HepG2 (cell line): ENCODE data around the gene WNT5B. TPM values are rescaled to one million over a fixed set of nuclear protein-coding genes. Genes with fewer than 3 reads are reported as not detected.

Experiments used
- ELF4 ChIP-seq: sonication (generic); formaldehyde crosslinking; IDR thresholded peaks from 2 replicates; pipeline ENCODE4 v1.5.0; 2020; ENCODE audit warnings: missing genetic modification reagents, mild to moderate bottlenecking, moderate library complexity, borderline replicate concordance
- ZNF24 ChIP-seq: fragments of 450-650 bp; IDR thresholded peaks from 2 replicates; pipeline ENCODE4 v1.6.1; 2017; ENCODE audit warnings: antibody characterized with exemption, mild to moderate bottlenecking
- ZNF44 ChIP-seq: sonication (generic); formaldehyde crosslinking; IDR thresholded peaks from 2 replicates; pipeline ENCODE4 v1.5.1; 2020; ENCODE audit warnings: mild to moderate bottlenecking, missing genetic modification reagents
- ZNF746 ChIP-seq: sonication (generic); formaldehyde crosslinking; IDR thresholded peaks from 2 replicates; pipeline ENCODE4 v1.8.0; 2022; ENCODE audit warnings: mild to moderate bottlenecking, missing genetic modification reagents
- polyA plus RNA-seq, 8 experiments: library from polyadenylated mRNA; depleted of rRNA in 3 of 8; stranded (reverse) in 7 of 8; unstranded in 1 of 8; fragments of >200 nt; fragmentation: Illumina TruSeq in 4 of 8; extraction: Trizol in 4 of 8; gene quantifications; 2 replicates each; pipeline versions ENCODE4 v1.2.1 to v1.2.3, GENCODE V29; 2011 to 2016; ENCODE audit warnings: low read depth in 4 of 8, missing spikeins in 1 of 8, mixed read lengths in 1 of 8; ENCODE audit not compliant: insufficient read depth in 1 of 8
- total RNA-seq, 5 experiments: library from RNA; depleted of rRNA; stranded (reverse); fragments of >200 nt; fragmentation: Illumina TruSeq; extraction: Trizol; gene quantifications; 2 replicates each; pipeline ENCODE4 v1.2.3, GENCODE V29; 2016; ENCODE audit warnings: low read depth in 1 of 5
- TF ChIP-seq, protein P1 (sequence below): sonication (generic); formaldehyde crosslinking; IDR thresholded peaks from 2 replicates; pipeline ENCODE4 v1.4.0; 2020; ENCODE audit warnings: missing genetic modification reagents, borderline replicate concordance
- TF ChIP-seq, protein P2 (sequence below), 2 experiments: sonication (generic) in 1 of 2; formaldehyde crosslinking in 1 of 2; IDR thresholded peaks; 2 replicates each; pipeline versions ENCODE4 v1.5.1 to v1.6.1; 2011 to 2020; ENCODE audit warnings: borderline replicate concordance in 1 of 2, low read depth in 1 of 2, low read length in 1 of 2, mild to moderate bottlenecking in 1 of 2, missing genetic modification reagents in 1 of 2, moderate library complexity in 1 of 2
- TF ChIP-seq, protein P3 (sequence below): sonication (generic); formaldehyde crosslinking; IDR thresholded peaks from 2 replicates; pipeline ENCODE4 v1.5.0; 2020; ENCODE audit warnings: mild to moderate bottlenecking, missing genetic modification reagents

WNT5B gene
- total and polyA plus RNA-seq, 2 of the 13 experiments (the other 11 are each of a cell fraction or from before 2014, with no cell fraction given), result 0.04 TPM; not detected in 1

DNA sequence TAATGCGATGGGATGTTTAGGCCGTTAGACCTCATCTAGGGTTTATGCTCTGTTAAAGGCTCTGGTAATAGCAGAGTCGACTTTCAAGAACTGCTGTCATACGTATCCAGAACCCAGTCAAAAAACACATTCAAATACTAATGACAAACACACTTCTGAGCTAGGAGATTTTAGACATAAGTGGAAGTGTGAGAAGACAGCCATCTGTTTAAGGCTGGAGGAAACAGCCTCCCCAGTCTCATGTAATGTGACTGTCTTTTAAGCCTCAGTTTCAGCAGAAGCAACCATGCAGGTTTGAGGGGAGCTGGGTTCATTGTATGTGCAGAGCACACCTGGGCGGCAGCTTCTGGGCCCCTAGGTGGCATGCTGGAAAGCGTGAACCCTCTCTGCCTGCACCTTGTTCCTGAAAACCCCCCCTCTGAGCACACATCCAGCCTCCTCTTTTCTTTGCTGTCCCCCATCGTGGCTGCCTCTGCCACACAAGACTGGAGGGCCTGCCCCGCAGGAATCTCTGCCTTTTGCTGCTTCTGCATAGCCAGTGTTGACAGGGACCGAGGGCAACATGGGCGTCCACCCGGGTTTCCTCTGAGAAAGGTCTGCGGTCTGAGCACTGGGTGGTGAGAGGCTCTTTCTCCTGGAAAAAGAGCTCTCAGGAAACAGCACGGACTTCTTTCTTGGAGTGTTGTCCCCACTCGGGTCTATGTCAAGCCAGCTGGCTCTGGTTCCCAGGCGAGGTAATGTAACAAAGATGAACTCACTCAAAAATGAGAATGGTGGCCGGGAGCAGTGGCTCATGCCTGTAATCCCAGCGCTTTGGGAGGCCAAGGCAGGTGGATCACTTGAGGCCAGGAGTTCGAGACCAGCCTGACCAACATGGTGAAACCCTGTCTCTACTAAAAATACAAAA is 11.6 kb downstream of the WNT5B start (continued):
- TF ChIP-seq, protein P1, sequence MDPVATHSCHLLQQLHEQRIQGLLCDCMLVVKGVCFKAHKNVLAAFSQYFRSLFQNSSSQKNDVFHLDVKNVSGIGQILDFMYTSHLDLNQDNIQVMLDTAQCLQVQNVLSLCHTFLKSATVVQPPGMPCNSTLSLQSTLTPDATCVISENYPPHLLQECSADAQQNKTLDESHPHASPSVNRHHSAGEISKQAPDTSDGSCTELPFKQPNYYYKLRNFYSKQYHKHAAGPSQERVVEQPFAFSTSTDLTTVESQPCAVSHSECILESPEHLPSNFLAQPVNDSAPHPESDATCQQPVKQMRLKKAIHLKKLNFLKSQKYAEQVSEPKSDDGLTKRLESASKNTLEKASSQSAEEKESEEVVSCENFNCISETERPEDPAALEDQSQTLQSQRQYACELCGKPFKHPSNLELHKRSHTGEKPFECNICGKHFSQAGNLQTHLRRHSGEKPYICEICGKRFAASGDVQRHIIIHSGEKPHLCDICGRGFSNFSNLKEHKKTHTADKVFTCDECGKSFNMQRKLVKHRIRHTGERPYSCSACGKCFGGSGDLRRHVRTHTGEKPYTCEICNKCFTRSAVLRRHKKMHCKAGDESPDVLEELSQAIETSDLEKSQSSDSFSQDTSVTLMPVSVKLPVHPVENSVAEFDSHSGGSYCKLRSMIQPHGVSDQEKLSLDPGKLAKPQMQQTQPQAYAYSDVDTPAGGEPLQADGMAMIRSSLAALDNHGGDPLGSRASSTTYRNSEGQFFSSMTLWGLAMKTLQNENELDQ, result no peak
- TF ChIP-seq ZNF24, result no peak
- TF ChIP-seq ELF4 (CRISPR knock-in tag), result no peak
- TF ChIP-seq, protein P2, sequence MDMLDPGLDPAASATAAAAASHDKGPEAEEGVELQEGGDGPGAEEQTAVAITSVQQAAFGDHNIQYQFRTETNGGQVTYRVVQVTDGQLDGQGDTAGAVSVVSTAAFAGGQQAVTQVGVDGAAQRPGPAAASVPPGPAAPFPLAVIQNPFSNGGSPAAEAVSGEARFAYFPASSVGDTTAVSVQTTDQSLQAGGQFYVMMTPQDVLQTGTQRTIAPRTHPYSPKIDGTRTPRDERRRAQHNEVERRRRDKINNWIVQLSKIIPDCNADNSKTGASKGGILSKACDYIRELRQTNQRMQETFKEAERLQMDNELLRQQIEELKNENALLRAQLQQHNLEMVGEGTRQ (IDR thresholded peaks at IDR 0.05; ENCODE audit: low read depth, low read length), result no peak
- TF ChIP-seq, protein P2 (CRISPR knock-in tag; IDR thresholded peaks at IDR 0.05; ENCODE audit: borderline replicate concordance), result no peak
- TF ChIP-seq ZNF746 (CRISPR knock-in tag), result no peak
- TF ChIP-seq, protein P3, sequence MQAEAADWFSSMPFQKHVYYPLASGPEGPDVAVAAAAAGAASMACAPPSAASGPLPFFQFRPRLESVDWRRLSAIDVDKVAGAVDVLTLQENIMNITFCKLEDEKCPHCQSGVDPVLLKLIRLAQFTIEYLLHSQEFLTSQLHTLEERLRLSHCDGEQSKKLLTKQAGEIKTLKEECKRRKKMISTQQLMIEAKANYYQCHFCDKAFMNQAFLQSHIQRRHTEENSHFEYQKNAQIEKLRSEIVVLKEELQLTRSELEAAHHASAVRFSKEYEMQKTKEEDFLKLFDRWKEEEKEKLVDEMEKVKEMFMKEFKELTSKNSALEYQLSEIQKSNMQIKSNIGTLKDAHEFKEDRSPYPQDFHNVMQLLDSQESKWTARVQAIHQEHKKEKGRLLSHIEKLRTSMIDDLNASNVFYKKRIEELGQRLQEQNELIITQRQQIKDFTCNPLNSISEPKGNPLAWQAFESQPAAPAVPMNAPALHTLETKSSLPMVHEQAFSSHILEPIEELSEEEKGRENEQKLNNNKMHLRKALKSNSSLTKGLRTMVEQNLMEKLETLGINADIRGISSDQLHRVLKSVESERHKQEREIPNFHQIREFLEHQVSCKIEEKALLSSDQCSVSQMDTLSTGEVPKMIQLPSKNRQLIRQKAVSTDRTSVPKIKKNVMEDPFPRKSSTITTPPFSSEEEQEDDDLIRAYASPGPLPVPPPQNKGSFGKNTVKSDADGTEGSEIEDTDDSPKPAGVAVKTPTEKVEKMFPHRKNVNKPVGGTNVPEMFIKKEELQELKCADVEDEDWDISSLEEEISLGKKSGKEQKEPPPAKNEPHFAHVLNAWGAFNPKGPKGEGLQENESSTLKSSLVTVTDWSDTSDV (CRISPR knock-in tag), result no peak
- no peak for TF ChIP-seq ZNF44 (CRISPR knock-in tag)
